Stimulated activated CD8-positive, alpha-beta memory T cell treated with anti-CD3 and anti-CD28 coated beads, Interleukin-2, amount 100 ng/mL, for 48 hours (primary cell): Measurements from ENCODE around the gene GOT1.

Experiments used
- DNase-seq, 2 donors: peaks; one replicate each; pipeline ENCODE4 v3.0.0-alpha.2; 2020; ENCODE audit warnings: low read depth in 2 of 2

The GOT1 gene

DNA sequence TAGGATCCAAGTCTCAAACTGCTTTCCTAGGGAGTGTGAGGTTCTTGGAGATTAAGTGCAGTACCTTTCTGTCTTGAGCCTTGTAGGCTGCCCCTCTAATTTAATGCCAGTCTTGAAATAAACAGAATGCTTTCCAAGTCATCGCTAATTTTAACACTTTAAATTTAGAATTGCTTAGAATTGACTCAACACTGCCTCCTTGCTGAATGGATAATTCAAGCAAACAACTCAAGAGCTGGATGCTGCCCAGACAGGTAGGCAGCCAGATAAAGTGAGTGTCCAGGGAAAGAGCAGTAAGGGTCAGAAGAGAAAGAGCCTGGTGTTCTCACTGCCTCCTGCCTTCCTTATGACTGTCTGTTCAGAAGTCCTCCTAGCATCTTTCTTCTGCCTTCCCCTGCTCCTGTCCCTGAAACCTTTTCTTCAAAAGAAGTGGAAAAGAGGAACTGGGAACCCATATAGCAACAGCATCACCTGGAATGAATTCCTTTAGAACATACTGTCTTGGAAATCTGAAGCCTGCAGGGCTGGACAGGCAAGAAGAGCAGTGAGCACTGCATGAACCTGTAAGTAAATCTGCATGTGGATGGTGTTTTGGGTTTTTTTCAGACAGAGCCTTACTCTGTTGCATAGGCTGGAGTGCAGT is 3.1 kb upstream of the GOT1 start:
- no peak for DNase-seq

- DNase-seq: no peak
Measured at GRCh38 chr10:99432881-99433280, 2.5 kb upstream of the GOT1 start.

- no peak for DNase-seq
Measured at GRCh38 chr10:99432047-99432446, 1.6 kb upstream of the GOT1 start.

GRCh38 chr10:99431190-99431760 is 851 bp upstream of the GOT1 start:
- DNase-seq: peak in 1 of 2 donors; percentile 4

DNA sequence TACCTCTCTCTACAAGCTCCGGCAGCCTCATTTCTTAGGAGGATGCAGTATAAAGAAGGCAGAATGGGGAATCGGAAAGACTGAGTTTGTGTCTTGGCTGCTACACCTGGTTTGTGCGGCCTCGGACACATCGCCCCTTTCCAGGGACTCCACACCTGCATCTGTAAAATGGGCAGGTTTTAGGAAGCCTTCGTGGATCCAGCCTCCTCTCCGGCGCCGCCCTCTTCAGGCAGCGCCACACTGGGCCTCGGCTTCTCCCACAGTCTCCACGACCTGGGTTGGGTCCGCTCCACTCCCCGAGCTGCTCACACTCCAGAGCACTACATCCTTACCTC is 341 bp downstream of the GOT1 start:
- DNase-seq: no peak

DNA sequence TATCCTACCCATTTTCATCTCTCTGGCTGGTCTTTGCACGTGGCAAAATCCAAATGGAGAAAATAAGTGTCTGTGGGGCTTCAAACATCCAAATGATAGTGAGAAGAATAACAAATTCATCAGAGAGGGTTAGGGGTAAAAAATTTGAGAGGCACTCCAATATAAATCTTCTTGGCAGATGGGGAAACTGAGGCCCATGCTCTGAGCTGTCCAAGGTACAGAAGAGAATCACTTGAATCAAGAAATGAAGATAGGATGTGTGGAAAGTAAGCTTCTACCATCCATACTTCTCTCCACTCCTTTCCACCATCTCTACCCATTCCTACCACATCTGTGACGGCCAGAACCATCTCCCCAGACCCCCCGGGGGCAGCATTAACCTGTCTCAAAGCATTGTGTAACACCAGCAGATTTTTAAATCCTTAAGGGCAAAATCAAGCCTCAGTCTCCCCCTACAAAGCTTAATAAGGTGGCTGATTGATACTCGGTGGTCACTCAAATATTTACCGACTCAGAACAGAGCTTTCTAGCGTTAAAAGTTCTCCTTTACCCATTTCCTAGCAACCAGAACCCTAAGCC is 818 bp downstream of the GOT1 start:
- no peak for DNase-seq

DNA sequence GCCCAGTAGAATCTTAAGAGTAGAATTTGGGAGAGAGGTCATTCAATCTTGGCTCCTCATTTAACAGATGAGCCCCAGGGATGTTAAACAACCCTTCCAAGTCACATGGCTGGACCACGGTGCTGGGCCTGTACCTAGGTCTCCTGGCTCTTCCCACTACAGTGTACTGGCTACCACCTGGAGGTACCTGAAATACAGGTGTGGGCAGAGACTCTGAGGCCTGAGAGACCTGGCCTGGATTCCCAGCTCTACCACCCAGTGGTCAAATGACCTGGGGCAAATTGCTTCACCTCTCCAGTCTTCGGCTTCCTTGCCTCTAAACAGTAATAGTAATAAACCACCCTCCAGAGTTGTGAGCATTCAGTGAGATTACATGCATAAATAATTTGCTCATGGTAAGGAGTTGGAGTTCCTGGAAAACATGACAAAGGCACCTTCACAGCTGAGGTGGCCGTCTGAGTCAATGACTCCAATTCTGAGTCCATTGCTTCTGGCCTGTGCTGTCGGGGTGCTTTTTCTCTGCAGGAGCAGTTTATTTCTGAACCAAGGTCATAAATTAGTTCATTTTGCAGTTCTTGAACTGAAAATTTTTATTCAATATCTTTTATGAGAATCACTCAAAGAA is 2.7 kb downstream of the GOT1 start:
- DNase-seq: no peak

DNA sequence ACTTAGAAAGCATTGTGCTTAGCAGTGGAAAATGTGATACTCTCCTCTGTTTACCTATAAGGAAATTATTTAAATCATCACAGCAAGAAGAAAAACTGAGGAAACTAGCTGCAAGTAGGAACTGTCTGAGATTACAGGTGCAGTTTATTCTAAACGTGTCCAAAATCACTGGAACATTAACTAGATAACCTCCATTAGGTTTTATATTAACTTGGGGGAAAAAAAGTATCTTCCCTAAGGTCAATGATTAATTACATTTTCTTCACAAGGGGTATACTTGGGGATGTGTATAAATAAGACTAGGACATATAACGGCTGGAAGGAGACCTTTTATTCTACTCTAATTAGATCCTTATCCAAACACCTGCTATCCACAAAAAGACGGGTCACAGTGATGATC is 3.7 kb downstream of the GOT1 start:
- DNase-seq: no peak

- DNase-seq: no peak
Measured at GRCh38 chr10:99425204-99425603, 5.2 kb downstream of the GOT1 start.

- DNase-seq: no peak
Measured at GRCh38 chr10:99424656-99425055, 5.8 kb downstream of the GOT1 start.

DNA sequence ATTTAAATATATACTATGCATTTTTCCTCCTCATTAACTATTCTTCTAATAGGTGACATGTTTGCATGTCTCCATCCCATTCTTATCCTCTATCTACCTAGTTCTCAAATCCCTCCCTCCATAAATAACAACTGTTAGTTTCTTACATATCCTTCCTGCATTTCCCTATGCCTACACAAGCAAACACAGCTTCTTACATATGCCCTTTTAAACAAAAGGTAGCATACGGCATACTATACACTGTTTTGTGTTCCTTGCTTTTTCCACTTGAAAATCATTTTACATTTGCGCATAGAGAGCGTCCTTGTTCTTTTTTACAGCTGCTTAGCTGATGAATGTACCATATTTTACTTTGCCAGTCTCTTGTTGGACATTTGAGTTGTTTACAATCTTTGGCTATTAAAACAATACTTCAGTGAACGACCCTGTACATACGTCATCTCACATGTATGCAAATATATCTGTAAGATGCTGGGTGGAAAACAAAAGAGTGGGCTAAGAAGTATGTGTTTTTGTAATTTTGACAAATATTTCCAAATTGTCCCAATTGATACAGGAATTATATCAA is 7.8 kb downstream of the GOT1 start:
- no peak for DNase-seq

DNA sequence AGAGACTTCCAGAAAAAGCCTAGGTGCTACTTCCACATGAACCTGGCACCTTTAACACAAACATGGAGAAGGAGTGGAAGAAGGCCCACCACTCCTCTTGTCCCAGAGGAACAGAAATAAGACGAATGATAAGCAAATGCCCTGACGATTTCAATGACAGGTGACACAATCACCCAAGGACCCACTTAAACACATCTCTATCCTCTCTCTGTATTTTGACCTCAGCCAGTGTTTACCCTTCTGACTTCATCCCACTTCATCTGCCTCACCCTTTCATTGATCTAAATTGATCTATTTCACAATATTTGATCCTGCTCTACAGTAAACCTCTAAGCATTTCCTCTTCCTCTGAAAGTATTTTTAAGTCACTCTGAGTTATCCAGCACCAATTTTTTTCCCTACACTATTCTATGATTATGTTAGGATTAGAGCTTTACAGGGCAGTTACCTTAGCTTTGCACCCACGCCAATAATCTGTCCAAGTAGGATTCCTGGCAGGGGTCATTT is 9.1 kb downstream of the GOT1 start:
- DNase-seq: no peak

DNA sequence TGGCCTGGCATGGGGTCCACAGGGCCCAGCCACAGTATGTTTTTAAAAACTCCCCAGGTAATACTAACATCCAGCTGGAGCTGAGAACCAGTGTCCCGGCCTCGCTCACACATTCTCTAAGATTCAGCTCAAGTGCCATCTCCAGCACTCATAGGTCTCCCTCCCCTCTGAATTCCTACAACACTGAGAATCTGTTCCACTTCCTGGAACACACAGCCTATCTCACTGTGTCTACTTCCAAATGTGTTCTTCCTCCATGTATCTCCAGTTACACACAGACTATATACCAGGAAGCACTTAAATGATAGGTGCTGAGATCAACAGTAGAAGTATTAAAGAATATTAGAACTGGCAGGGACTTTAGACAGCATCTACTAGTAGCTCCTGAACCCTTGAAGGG is 10.7 kb downstream of the GOT1 start:
- DNase-seq: no peak

DNA sequence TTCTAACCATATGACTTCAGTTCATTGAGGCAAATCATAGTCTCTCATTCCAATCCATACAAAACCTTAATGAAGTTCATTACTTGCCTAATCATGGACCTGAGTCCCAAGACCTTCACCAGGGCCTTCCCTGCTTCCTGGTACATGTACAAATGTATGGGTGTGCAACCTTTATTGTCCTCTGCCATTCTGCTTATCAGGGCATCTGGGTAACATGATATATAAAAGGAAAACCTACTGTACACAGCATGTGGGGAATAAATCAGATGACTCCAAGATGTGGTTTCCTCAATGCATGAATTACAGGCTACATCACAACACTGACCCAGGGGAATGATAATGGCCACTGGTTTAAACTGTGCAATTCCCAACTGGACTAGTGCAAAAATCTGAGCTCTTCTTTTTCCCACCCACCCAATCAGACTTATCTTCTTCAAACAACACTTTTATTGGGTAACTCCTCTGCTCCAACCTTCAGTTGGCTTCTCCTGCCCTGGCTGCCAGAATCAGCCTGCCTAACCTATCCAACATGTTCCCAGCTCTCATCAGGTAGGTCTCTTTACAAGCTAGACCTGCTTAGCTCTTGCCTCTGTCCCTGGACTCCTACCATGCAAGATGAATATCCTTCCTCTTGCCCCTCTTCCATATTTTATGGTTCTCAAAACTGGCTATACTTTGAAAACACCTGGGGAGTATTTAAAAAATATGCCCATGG is 11.4 kb downstream of the GOT1 start:
- no peak for DNase-seq

DNA sequence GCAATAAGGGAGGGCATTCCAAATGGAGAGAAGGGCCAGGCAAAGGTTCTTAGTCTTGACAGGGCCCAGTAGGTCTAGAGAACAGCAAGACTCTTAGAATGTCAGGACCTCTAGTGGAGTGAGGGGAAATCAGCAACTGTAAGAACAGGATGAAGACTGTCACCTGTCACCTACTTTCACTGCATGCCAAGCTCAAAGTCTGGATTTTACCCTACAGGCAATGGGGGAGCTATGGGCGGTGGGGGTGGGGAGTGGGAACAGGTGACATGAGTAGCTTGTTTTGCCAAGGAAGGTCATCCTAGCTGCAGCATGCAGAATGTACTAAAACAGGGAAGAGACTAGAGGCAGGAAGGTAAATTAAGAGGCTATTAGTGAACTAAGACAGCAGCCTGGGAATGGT is 18.3 kb downstream of the GOT1 start:
- DNase-seq: no peak

- DNase-seq: no peak
Measured at GRCh38 chr10:99411546-99411945, 18.9 kb downstream of the GOT1 start.

GRCh38 chr10:99410876-99411275 is 19.5 kb downstream of the GOT1 start:
- no peak for DNase-seq

- DNase-seq: no peak
Measured at GRCh38 chr10:99410146-99410545, 20.3 kb downstream of the GOT1 start.

- DNase-seq: no peak
Measured at GRCh38 chr10:99406149-99406548, 24.3 kb downstream of the GOT1 start.

- no peak for DNase-seq
Measured at GRCh38 chr10:99403674-99404073, 26.8 kb downstream of the GOT1 start.

- no peak for DNase-seq
Measured at GRCh38 chr10:99399664-99400063, 30.8 kb downstream of the GOT1 start.

DNA sequence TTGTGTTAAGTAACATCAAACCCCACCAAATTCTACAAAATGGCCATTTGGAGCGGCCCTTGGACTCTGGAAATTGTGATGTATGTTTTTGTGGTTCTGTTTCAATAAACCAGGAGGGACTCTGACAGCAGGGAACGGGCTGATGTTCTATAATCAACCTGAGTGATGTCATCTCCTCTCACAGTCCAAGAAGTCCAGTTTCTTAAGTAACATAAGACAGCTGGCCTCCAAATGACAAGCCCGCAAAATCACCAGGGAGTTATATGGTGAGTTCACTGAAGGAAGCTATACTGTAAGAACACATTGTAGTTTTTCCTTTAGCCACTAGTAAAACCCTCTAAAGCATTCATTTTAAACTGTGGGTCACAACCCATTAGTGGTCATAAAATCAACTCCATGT is 34.0 kb downstream of the GOT1 start:
- DNase-seq: no peak
